RWPE2 (cell line): Measurements from ENCODE around the gene SCLT1.
A peak's percentile ranks its signal among the peaks of the same experiment; 100 is the strongest.
"Not testable (repeated sequence)": the region's sequence is repeated elsewhere in the genome, so short reads cannot be mapped to it uniquely, and the experiment has no call there.

ENCODE experiments used
- ATAC-seq: fragments of 200-7000 bp; cut with Tn5 transposase; 3 replicates; pipeline ENCODE4 v1.9.1; 2021; ENCODE audit warnings: low read depth
- DNase-seq: peaks from one replicate; pipeline ENCODE4 v3.0.0-alpha.2; 2020; ENCODE audit warnings: low spot score
- H3K27ac ChIP-seq: fragments of 450-650 bp; 2 replicates; pipeline ENCODE4 v1.5.1; 2017; ENCODE audit warnings: mild to moderate bottlenecking; ENCODE audit not compliant: poor library complexity, severe bottlenecking
- H3K27me3 ChIP-seq: fragments of 250-450 bp; sonication (Bioruptor Pico); 2 replicates; pipeline ENCODE4 v1.5.1; 2021; ENCODE audit warnings: mild to moderate bottlenecking, moderate library complexity; ENCODE audit not compliant: insufficient read depth, poor library complexity, severe bottlenecking
- H3K36me3 ChIP-seq: fragments of 250-450 bp; sonication (Bioruptor Pico); 2 replicates; pipeline ENCODE4 v1.5.1; 2020; ENCODE audit warnings: low read depth, mild to moderate bottlenecking, moderate library complexity
- H3K4me1 ChIP-seq: fragments of 250-450 bp; sonication (Bioruptor Pico); 2 replicates; pipeline ENCODE4 v1.5.1; 2021; ENCODE audit warnings: mild to moderate bottlenecking, moderate library complexity; ENCODE audit not compliant: insufficient read depth, poor library complexity, severe bottlenecking
- H3K4me3 ChIP-seq: fragments of 250-450 bp; sonication (Bioruptor Pico); 2 replicates; pipeline ENCODE4 v1.5.1; 2021; ENCODE audit warnings: mild to moderate bottlenecking, moderate library complexity; ENCODE audit not compliant: severe bottlenecking
- H3K9me3 ChIP-seq: fragments of 250-450 bp; sonication (Bioruptor Pico); 2 replicates; pipeline ENCODE4 v1.5.1; 2021; ENCODE audit warnings: mild to moderate bottlenecking, moderate library complexity; ENCODE audit not compliant: severe bottlenecking
- TF ChIP-seq, protein P1 (sequence below): fragments of 450-650 bp; IDR thresholded peaks from one replicate; pipeline ENCODE4 v1.5.1; 2017; ENCODE audit warnings: mild to moderate bottlenecking, moderate library complexity; ENCODE audit not compliant: poor library complexity, severe bottlenecking

Gene SCLT1

DNA sequence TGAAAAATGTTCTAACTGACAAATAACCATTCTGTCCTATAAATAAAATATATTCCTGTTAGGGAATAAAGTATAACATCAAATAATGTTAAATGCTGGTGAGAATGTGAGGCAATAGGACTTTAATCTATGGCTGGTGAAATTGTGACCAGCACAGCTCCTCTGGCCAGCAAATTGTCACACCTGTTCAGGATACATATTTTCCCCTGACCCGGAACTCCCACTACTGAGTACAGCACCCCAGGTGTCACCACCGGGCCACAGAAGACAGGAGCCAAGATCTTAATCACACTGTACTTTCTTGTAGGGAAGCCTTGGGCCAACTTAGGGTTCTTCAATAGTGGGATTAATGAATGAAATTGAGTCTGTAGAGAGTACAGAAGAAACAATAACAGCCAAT is 35.8 kb upstream of the SCLT1 start:
- TF ChIP-seq, protein P1, sequence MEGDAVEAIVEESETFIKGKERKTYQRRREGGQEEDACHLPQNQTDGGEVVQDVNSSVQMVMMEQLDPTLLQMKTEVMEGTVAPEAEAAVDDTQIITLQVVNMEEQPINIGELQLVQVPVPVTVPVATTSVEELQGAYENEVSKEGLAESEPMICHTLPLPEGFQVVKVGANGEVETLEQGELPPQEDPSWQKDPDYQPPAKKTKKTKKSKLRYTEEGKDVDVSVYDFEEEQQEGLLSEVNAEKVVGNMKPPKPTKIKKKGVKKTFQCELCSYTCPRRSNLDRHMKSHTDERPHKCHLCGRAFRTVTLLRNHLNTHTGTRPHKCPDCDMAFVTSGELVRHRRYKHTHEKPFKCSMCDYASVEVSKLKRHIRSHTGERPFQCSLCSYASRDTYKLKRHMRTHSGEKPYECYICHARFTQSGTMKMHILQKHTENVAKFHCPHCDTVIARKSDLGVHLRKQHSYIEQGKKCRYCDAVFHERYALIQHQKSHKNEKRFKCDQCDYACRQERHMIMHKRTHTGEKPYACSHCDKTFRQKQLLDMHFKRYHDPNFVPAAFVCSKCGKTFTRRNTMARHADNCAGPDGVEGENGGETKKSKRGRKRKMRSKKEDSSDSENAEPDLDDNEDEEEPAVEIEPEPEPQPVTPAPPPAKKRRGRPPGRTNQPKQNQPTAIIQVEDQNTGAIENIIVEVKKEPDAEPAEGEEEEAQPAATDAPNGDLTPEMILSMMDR, result no peak
- Histone ChIP-seq H3K27ac (no peak overlapping the region), H3K4me1 (no peaks in the 10 kb centered on the region), H3K36me3 (no peaks in the 10 kb centered on the region), H3K4me3 (no peak overlapping the region), H3K9me3 (no peaks in the 10 kb centered on the region), H3K27me3 (no peaks in the 10 kb centered on the region)
- DNase-seq (no peak), ATAC-seq (no peak)

DNA sequence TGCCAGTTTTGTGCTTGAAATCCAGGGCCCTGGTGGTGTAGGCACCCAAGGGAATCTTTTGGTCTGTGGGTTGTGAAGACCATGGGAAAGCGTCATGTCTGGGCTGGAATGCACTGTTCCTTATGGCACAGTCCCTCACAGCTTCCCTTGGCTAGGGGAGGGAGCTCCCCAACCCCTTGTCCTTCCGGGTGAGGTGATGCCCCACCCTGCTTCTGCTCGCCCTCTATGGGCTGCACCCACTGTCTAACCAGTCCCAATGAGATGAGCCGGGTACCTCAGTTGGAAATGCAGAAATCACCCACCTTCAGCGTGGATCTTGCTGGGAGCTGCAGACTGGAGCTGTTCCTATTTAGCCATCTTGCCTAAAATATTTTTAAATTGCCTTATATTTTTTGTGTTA is 33.3 kb upstream of the SCLT1 start:
- H3K27me3 ChIP-seq, H3K36me3 ChIP-seq, ATAC-seq, H3K4me1 ChIP-seq, H3K27ac ChIP-seq, H3K9me3 ChIP-seq, DNase-seq, H3K4me3 ChIP-seq: not testable (repeated sequence)

DNA sequence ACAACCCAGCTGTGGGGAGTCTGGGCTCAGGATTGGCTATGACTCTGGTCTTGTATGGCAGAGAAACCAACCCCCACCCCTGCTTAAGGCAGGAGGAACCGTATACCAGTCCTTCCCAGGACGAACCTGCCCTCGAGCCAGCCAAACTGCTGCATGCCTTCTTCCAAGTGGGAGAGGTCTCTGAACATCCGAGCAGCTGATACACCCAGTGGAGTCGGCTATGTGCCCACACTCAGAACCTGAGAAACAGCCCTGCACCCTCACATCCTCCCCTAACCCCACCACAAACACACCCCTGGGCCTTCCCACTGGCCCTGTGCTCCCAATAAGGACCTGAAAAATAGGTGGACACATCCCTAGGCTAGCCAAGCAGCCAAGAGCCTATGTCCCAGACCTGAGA is 24.4 kb upstream of the SCLT1 start:
- no peak overlapping the region for H3K27ac ChIP-seq
- DNase-seq, result peak; percentile 33
- TF ChIP-seq, protein P1, result no peak
- ATAC-seq, result no peak
- no peaks in the 10 kb centered on the region for H3K9me3 ChIP-seq
- H3K4me1 ChIP-seq, result no peaks in the 10 kb centered on the region
- no peak overlapping the region for H3K4me3 ChIP-seq
- no peaks in the 10 kb centered on the region for H3K27me3 ChIP-seq
- no peaks in the 10 kb centered on the region; the same call in 1 of the 2 replicates for H3K36me3 ChIP-seq

DNA sequence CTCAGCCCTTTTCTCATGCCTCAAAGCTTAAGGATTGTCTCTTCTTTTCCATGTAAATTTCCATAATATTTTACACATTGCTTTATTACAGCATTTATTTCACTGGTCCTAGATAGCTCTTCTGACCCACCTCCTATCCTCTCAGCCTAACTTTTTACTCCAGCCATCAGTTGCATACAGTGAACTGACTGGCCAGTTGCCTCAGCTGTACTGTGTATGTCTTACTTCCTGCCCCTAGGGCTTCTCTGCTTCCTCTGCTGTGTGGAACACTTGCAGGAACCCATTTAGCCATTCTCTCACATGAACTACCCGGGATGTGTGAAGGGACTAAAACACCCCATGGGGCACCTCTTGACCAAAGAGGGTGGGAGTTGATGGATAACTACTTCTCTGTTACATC is 20.6 kb upstream of the SCLT1 start:
- no peak overlapping the region for H3K27ac ChIP-seq
- H3K9me3 ChIP-seq, result no peaks in the 10 kb centered on the region
- DNase-seq (no peak), ATAC-seq (no peak)
- H3K36me3 ChIP-seq, result peaks cover 6% of the 10 kb centered on the region; the same call in 1 of the 2 replicates
- no peaks in the 10 kb centered on the region for H3K4me1 ChIP-seq
- H3K27me3 ChIP-seq, result no peaks in the 10 kb centered on the region
- TF ChIP-seq, protein P1, result no peak
- H3K4me3 ChIP-seq, result no peak overlapping the region

DNA sequence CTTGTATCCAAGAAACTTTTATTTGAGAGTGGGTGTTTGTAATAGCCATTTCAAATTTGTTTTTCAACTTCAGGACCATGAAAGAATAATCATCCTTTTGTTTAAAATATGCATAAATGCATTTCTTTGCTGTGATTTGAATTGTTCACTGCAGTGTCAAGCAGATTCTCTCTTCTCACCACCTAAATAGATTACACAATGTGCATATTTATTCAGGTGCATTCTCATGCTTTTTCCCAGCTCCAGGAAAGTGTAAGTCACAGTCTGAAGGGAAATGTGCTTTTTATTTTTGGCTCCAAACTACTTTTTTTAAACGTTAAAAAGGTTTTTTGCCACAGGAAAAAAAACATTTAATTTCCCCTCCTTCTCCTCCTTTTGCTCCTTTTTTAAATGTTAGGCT is 20.1 kb upstream of the SCLT1 start:
- no peak for DNase-seq
- no peak for ATAC-seq
- Histone ChIP-seq H3K9me3 (no peaks in the 10 kb centered on the region), H3K4me3 (no peak overlapping the region), H3K27ac (no peak overlapping the region), H3K36me3 (peaks cover 6% of the 10 kb centered on the region; the same call in 1 of the 2 replicates), H3K27me3 (no peaks in the 10 kb centered on the region), H3K4me1 (no peaks in the 10 kb centered on the region)
- TF ChIP-seq, protein P1, result no peak
